DMS 273 treated with DMSO at 0.1 percent for 48 hours (cell line): ENCODE measurements around the gene HIPK2.

Experiments
- DNase-seq: peaks from one replicate; lab custom pipeline; 2025; lab: John Stamatoyannopoulos, UW

Gene HIPK2

DNA sequence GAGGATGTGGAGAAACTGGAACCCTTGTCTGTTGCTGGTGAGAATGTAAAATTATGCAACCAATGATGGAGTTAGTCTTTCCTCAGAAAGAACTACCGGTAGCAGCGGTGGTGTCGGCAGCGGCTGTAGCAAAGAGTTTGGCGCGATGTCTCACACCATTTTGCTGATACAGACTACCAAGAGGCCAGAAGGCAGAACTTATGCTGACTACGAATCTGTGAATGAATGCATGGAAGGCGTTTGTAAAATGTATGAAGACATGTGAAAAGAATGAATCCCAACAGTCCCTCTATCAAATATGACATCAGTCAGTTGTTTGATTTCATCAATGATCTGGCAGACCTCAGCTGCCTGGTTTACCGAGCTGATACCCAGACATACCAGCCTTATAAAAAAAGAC, 243.7 kb downstream of the HIPK2 start:
- no peak for DNase-seq

DNA sequence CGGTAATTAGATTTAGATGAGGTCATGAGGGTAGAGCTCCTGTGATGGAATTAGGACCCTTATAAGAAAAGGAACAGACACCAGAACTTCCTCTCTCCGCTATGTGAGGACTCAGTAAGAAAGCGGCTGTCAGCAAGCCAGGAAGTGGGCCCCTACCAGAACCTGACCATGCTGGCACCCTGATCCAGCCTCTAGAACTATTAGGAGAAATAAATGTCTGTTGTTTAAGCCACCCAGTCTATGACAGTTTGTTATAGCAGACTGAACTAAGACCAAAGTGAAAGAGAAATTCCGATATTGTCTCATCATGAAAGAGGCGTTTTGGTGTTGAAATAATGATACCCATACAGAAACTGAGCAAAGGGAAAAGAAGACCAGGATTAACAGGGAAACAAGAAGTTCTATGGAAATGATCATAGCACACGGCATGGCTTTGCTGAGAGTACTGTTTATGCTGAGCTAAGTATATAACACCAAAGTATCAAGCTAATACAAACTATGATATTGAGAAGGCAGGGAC, 245.1 kb downstream of the HIPK2 start:
- DNase-seq = no peak

DNA sequence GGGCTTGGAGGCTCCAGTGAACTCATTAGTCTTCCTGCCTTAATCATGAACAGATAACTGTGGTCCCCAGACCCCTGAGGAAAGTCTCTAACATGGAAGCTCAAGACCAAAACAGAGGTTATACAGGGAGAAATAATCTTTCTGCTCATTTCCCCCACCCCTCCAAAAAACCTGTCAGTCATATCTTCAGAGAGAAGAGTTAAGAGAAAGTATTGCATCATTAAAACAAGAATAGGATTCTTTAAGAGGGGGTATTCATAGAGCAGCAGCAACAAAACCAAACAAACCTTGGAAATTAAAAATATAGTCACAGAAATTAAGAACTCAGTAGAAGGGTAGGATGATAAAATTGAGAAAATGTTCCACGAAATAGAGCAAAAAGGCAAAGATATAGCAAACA, 246.7 kb downstream of the HIPK2 start:
- no peak for DNase-seq

DNA sequence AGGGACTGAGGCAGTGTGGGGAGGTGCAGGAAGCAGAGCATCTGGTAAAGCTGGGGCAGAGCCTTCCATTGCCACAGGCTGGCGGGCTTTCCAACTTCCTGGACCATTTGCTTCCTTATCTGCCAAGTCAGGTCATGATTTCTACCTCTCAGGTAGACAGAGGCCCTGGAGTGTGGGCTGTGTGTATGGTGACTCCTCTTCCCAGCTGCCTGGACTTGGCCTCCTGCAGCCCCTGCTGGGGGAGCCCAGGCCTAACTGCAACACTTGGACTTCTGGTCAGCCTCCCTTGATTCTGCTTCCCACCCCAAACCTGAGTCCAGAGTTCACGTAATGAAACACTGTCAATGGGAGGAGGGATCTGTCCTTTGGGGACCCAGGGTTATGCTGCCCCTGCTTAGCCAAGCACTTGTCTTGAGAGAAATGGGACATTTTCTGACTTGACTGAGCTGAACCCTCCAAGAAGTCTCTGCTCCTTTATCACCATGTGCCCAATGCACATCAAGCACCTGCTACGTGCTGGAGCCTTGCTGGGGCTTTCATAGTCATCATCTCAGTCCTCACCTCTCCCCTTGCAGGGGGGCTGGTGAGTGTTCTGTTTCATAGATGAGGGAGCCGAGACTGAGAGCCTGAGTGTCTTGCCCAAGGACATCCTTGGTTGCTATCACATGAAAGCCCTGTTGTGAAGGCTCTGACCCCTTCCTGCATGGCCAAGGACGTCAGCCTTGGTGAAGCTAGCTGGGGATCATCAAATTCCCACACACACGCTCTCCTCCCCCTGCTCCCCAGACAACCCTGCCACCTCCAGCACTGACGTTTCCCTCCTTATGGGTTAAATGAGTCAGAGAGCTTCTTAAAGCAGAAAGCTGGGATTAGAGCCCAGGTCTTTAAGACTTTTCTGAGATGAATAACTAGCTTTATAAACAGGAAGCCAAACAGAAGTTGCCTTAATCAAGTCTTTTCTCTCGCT, 250.9 kb downstream of the HIPK2 start:
- no peak for DNase-seq

DNA sequence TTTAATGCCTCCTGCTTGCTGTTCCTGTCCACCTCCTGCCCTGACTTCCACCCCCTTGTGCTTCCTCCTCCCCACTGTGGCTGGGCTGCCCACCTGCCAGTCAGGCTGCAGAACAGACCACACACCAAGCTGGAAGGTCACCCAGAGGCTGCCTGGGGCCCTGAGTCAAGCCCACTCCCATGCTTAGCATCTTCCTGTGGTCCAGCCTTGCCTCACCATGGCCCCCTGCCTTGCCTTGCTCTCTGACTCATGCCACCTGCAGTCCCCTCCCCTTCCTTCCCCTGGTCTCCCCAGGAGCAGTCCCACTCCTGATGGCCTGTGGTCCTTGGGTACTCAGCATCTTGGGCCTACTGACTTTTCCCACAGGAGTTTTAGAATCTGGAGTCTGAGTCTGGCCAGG, 252.0 kb downstream of the HIPK2 start:
- no peak for DNase-seq

DNA sequence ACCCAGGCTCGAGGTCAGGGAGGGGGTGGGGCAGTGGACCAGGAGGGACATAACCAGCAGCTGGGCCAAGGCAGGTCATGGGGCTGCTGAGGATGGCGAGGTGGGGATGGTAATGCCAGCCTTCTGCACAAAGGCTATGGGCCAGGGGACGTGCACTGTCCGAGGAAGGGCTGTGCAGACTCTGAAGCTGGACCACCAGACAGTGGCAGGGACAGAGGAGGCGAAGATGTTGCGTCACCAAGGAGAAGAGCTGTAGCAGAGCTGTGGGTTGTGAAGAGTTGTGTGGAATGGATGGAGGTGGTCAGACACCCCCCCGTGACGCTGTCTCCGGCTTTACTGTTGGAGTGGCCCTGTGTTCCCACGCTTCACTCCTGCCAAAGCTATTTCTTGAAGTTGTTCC, 252.6 kb downstream of the HIPK2 start:
- no peak for DNase-seq

DNA sequence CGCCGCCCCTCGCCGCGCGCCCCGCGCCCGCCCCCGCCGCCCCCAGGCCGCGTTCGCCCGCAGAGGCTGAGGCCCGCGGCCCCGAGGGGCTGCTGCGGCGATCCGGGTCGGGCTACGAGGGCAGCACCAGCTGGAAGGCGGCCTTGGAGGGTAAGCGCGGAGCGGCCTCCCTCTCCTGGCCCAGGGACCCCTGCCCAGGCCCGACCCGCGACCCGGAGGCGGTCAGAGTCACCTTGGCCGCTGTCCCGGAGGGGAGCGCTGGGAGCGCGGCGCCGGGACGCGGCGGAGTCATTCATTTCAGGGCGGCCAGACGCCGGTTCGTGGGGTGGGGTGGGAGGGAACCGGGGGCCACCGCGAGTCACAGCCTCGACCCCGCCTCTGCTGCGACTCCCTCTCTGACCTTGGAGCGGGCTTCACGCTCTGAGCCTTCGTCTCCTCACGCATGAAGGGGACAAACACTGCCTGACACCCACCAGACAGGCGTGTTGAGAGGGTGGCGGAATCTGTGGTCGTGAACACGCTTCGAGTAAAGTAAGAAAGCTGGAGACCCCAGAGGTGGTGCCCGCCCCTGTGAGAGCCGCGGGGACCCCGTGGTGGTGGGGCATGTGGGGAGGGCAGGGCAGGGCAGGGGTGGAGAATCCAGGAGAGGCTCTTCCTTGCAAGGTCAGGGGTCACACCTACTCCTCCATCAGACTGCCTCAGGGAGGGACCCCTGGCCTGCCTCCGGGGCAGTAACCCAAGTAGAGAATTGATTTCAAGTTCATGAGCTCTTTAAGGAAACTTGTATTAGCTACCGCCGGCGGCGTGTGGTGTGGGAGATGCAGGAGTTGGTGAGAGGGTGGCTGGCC, 253.6 kb downstream of the HIPK2 start:
- no peak for DNase-seq

DNA sequence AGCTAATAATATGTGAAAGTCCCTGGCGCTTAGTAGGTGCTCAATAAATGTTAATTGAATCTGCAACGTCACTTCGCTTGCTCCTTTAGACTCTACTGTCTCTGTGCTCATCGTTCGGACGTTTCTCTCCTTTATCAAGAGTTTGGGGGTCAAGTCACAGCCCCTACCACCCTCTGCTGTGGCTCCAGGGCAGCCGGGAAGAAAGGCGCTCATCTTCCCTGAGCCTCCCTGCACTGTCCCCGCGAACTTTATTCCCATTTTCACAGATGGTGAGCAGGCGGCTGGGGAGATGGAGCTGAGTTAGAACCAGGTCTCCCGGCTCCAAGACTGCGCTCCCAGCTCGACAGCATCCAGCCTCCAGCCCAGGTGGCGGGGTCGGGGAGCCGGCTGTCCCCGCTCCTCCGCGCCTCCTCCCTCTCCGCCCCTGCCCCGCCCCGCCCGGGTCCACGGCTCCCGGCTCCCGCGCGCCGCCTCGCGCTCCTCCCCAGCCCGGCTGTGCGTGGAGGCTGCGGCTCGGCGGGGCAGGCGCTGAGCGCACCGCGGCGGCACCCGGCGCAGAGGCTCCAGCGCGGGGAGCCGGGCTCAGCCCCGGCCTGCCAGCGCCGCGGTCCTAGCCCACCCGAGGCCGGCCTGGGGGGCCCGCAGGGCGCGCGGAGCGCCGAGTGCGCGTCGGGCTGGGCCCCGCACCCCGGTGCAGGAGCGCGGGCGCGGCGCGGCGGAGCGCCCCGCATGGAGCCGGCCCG, 254.4 kb downstream of the HIPK2 start, which contains the start of gene CLEC2L:
Gene CLEC2L, plus strand, starts transcription at position 487 of the 743 bp plus-strand sequence. Its CDS starts 243 bp downstream, at position 730.
- peak; percentile 8 for DNase-seq

DNA sequence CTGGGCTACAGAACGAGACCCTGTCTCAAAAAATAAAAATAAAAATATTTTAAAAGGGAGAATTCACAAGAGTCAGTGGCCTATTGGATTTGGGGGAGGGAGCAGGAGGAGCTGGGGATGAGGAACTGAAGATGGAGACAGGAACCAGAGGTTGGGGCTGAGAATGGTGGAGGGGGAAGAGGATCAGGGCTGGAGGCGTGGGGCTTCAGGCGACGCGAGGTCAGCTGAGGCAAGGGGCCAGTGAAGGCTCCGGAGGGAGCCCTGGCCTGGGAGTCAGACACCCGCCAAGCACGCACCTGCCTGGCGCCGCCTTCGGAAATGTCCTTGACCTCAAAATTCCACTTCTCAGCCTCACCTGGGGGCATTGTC, 255.0 kb downstream of the HIPK2 start:
- DNase-seq = no peak

DNA sequence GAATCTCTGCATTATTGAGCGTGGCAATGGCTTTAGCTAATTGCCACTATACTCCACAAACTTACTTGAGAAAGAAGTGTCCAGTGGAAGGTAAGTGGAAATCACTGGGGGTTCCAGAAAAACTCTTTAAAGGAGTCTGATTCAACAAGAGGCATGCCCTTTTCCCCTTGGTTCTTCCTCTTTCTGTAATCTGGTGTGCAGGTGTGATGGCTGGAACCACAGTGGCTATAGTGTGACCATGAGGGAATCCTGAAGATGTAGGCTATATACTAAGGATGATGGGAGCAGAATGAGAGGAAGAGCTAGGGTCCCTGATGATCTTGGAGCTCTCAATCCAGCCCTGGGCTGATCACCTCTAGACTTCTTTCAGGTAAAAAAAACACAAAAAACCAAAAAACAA, 256.4 kb downstream of the HIPK2 start:
- no peak for DNase-seq

DNA sequence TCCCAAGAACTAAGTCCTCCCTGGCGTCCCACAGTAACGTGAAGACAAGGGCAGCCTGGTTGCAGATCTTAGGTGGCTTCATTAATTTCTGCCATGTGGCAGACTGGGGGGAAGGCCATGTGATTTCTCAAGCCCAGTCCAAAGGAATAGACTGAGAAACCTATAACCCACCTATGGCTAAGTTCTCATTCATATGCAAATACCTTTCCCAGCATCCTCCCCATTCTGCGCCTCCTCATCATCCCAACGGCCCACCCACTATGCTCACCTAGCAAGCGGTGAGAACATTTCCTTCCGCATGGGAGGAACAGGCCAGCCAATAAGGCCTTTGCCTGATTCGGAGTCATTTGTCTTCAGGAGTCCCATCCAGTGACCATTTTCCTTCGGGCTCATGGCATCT, 262.5 kb downstream of the HIPK2 start:
- DNase-seq = no peak
